CD4-positive, alpha-beta T cell (primary cell): ENCODE results near the gene MRPS18B. TPM values are rescaled to one million over a fixed set of nuclear protein-coding genes. Genes with fewer than 3 reads are reported as not detected.
A peak's percentile ranks its signal among the peaks of the same experiment; 100 is the strongest.

Experiments
- ATAC-seq: fragments of 200-7000 bp; cut with Tn5 transposase; one replicate; pipeline ENCODE4 v1.10.0; 2022; ENCODE audit warnings: mild to moderate bottlenecking; ENCODE audit not compliant: poor library complexity
- CTCF ChIA-PET: fragments of 350-600 bp; sonication (Branson Sonifier 250); formaldehyde crosslinking; loops from one replicate; lab custom pipeline; 2021; ENCODE audit warnings: antibody characterized with exemption, inconsistent platforms; lab: Charles Lee
- POLR2A ChIA-PET: fragments of 350-600 bp; sonication (Branson Sonifier 250); formaldehyde crosslinking; loops from one replicate; lab custom pipeline; 2021; ENCODE audit warnings: antibody characterized with exemption, inconsistent platforms; lab: Charles Lee
- DNase-seq, 14 experiments: peaks; one replicate each; pipeline ENCODE4 v3.0.0-alpha.2; 2013 to 2020; ENCODE audit warnings: mixed read lengths in 2 of 14
- H3K27ac ChIP-seq, 2 donors: one replicate each; pipeline versions ENCODE4 v1.5.1 to v1.7.0; 2013; ENCODE audit warnings: low read length in 2 of 2, low read depth in 1 of 2, mild to moderate bottlenecking in 1 of 2
- H3K27me3 ChIP-seq, 2 experiments: 1 replicate in 1 of 2; 2 replicates in 1 of 2; pipeline versions ENCODE4 v1.6.1 to v1.7.0; 2013; ENCODE audit warnings: low read length in 2 of 2, control low read depth in 1 of 2, mild to moderate bottlenecking in 1 of 2, moderate library complexity in 1 of 2; ENCODE audit not compliant: insufficient read depth in 2 of 2, control insufficient read depth in 1 of 2
- H3K36me3 ChIP-seq: one replicate; pipeline ENCODE4 v1.6.1; 2013; ENCODE audit warnings: low read length, control low read depth; ENCODE audit not compliant: insufficient read depth
- H3K4me1 ChIP-seq: one replicate; pipeline ENCODE4 v1.6.1; 2013; ENCODE audit warnings: low read length, control low read depth; ENCODE audit not compliant: insufficient read depth
- H3K4me3 ChIP-seq: one replicate; pipeline ENCODE4 v1.5.1; 2013; ENCODE audit warnings: mild to moderate bottlenecking, low read length, moderate library complexity
- H3K9me3 ChIP-seq, 2 experiments: 1 replicate in 1 of 2; 2 replicates in 1 of 2; pipeline versions ENCODE4 v1.6.1 to v1.7.0; 2013; ENCODE audit warnings: low read length in 2 of 2, mild to moderate bottlenecking in 2 of 2, control low read depth in 1 of 2, moderate library complexity in 1 of 2; ENCODE audit not compliant: control insufficient read depth in 1 of 2, insufficient read depth in 1 of 2
- H3K27ac Mint-ChIP-seq: one replicate; pipeline ENCODE4 v1.8.0; 2020; ENCODE audit warnings: mixed read lengths
- H3K27me3 Mint-ChIP-seq: one replicate; pipeline ENCODE4 v1.8.0; 2021; ENCODE audit warnings: mixed read lengths
- H3K36me3 Mint-ChIP-seq: one replicate; pipeline ENCODE4 v1.8.0; 2021; ENCODE audit warnings: low read depth, mixed read lengths
- H3K4me1 Mint-ChIP-seq: one replicate; pipeline ENCODE4 v1.8.0; 2021; ENCODE audit warnings: low read depth, mixed read lengths
- H3K4me3 Mint-ChIP-seq: one replicate; pipeline ENCODE4 v1.8.0; 2020; ENCODE audit warnings: mild to moderate bottlenecking, mixed read lengths
- H3K9me3 Mint-ChIP-seq: one replicate; pipeline ENCODE4 v1.8.0; 2020; ENCODE audit warnings: mixed read lengths
- CTCF ChIP-seq: fragments of 200-600 bp; IDR thresholded peaks from one replicate; pipeline ENCODE4 v1.8.0; 2022; ENCODE audit warnings: antibody characterized with exemption, mild to moderate bottlenecking
- intact Hi-C, 2 experiments: fragments of 100-400 bp; cut with DNase I in 1 of 2; cut with micrococcal nuclease in 1 of 2; formaldehyde crosslinking; loops; one replicate each; pipeline versions ENCODE4 v1.15.1 to v1.9.0; 2023 to 2025; cut with DNase I, micrococcal nuclease
- total RNA-seq, 174 experiments: library from RNA in 2 of 174; stranded (reverse) in 2 of 174; gene quantifications; one replicate each; pipeline ENCODE4 v1.2.3 and lab custom pipeline; 2021 to 2026

The MRPS18B gene
- total RNA-seq, 2 experiments from 2014 or later = 15.3 to 15.5 TPM

GRCh38 chr6:30598912-30599624, 18.6 kb upstream of the MRPS18B start:
- ATAC-seq (no peak), DNase-seq (no peak)
- Histone ChIP-seq H3K9me3 (no peaks in the 10 kb centered on the region), H3K27ac (no peak overlapping the region), H3K4me1 (peaks cover 14% of the 10 kb centered on the region), H3K27me3 (no peaks in the 10 kb centered on the region), H3K4me3 (no peak overlapping the region), H3K36me3 (peaks cover 46% of the 10 kb centered on the region)
- Mint-ChIP-seq H3K27ac (no peak overlapping the region), H3K9me3 (no peaks in the 10 kb centered on the region), H3K4me1 (peaks cover 32% of the 10 kb centered on the region), H3K27me3 (no peaks in the 10 kb centered on the region), H3K4me3 (no peak overlapping the region), H3K36me3 (peaks cover 60% of the 10 kb centered on the region)
- TF ChIP-seq CTCF = no peak
- intact Hi-C loops = no loop called here
- ChIA-PET POLR2A (interaction anchor here (0.6 to 7.2 kb wide), 11 partner anchors 11 to 118 kb away, joined by 3 to 135 read pairs (median 4); partner anchors contain the start of genes MRPS18B and PPP1R10), CTCF (interaction anchor here (0.6 to 7.0 kb wide), 5 partner anchors 16 to 132 kb away, joined by 3 to 86 read pairs (median 4); no protein-coding TSS in a partner anchor)

GRCh38 chr6:30599625-30600324, 17.9 kb upstream of the MRPS18B start:
- Histone ChIP-seq H3K27ac (no peak overlapping the region), H3K27me3 (no peaks in the 10 kb centered on the region), H3K9me3 (no peaks in the 10 kb centered on the region), H3K4me3 (no peak overlapping the region), H3K36me3 (peaks cover 46% of the 10 kb centered on the region), H3K4me1 (peaks cover 14% of the 10 kb centered on the region)
- Mint-ChIP-seq H3K27ac (no peak overlapping the region), H3K9me3 (no peaks in the 10 kb centered on the region), H3K27me3 (no peaks in the 10 kb centered on the region), H3K36me3 (peaks cover 60% of the 10 kb centered on the region), H3K4me1 (peaks cover 35% of the 10 kb centered on the region), H3K4me3 (no peak overlapping the region)
- intact Hi-C loops = no loop called here
- POLR2A ChIA-PET = interaction anchor here (0.8 to 7.2 kb wide), 4 partner anchors 14 to 106 kb away, joined by 3 to 135 read pairs (median 6); partner anchors contain the start of gene PRR3
- no peak for TF ChIP-seq CTCF
- DNase-seq (no peak), ATAC-seq (no peak)
- CTCF ChIA-PET = interaction anchor here (0.6 to 3.7 kb wide), 5 partner anchors 15 to 146 kb away, joined by 3 to 42 read pairs (median 4); no protein-coding TSS in a partner anchor

- Histone ChIP-seq H3K9me3 (no peaks in the 10 kb centered on the region), H3K27me3 (no peaks in the 10 kb centered on the region), H3K4me1 (peaks cover 14% of the 10 kb centered on the region), H3K36me3 (peaks cover 52% of the 10 kb centered on the region), H3K4me3 (no peak overlapping the region), H3K27ac (peak overlapping the region; percentile 29 to 37)
- ATAC-seq (no peak), DNase-seq (no peak)
- ChIA-PET CTCF (interaction anchor here (1.0 to 1.6 kb wide), 5 partner anchors 56 to 147 kb away, joined by 3 to 5 read pairs (median 4); no protein-coding TSS in a partner anchor), POLR2A (interaction anchor here (0.8 to 7.2 kb wide), 8 partner anchors 9 to 106 kb away, joined by 3 to 135 read pairs (median 4); partner anchors contain the start of genes ABCF1 and PRR3)
- Mint-ChIP-seq H3K4me3 (no peak overlapping the region), H3K27me3 (no peaks in the 10 kb centered on the region), H3K27ac (peak overlapping the region; percentile 58), H3K9me3 (no peaks in the 10 kb centered on the region), H3K36me3 (peaks cover 64% of the 10 kb centered on the region), H3K4me1 (peaks cover 35% of the 10 kb centered on the region)
- TF ChIP-seq CTCF = no peak
- intact Hi-C loops = no loop called here
Measured at GRCh38 chr6:30600451-30600961, 17.1 kb upstream of the MRPS18B start.
